Mucosa of descending colon (tissue), 3 donors: ENCODE measurements around the gene PPP2R2D. TPM values are rescaled to one million over a fixed set of nuclear protein-coding genes. Genes with fewer than 3 reads are reported as not detected.
A peak's percentile ranks its signal among the peaks of the same experiment; 100 is the strongest.

Source experiments
- ATAC-seq: fragments of 200-7000 bp; cut with Tn5 transposase; one replicate; pipeline ENCODE4 v1.9.1; 2020; ENCODE audit warnings: mild to moderate bottlenecking, moderate library complexity
- DNase-seq, 3 donors: peaks; one replicate each; pipeline ENCODE4 v3.0.0-alpha.2; 2020
- H3K36me3 ChIP-seq: fragments of 200-600 bp; one replicate; pipeline ENCODE4 v1.8.0; 2021; ENCODE audit warnings: low read depth, mild to moderate bottlenecking
- H3K4me1 ChIP-seq: fragments of 200-600 bp; one replicate; pipeline ENCODE4 v1.8.0; 2021; ENCODE audit warnings: low read depth, mild to moderate bottlenecking
- H3K4me3 ChIP-seq: fragments of 200-600 bp; one replicate; pipeline ENCODE4 v1.8.0; 2021; ENCODE audit warnings: mild to moderate bottlenecking
- H3K9me3 ChIP-seq: fragments of 200-600 bp; one replicate; pipeline ENCODE4 v1.8.0; 2021; ENCODE audit warnings: mild to moderate bottlenecking
- CTCF ChIP-seq: fragments of 200-600 bp; IDR thresholded peaks from one replicate; pipeline ENCODE4 v1.8.0; 2022; ENCODE audit warnings: antibody characterized with exemption, mild to moderate bottlenecking
- intact Hi-C, 2 donors: fragments of 100-400 bp; cut with DNase I in 1 of 2; cut with micrococcal nuclease in 1 of 2; formaldehyde crosslinking; loops; one replicate each; pipeline versions ENCODE4 v1.11.0 to v1.11.1; 2022; cut with DNase I, micrococcal nuclease
- total RNA-seq, 3 donors: library from RNA; stranded (reverse); fragmentation: NEBNext Ultra II Directional in 2 of 3; extraction: Animal tissue kit (Norgen Biotek cat#: 25700) in 2 of 3; gene quantifications; one replicate each; pipeline versions ENCODE4 v1.2.1 to v1.2.4, GENCODE V29; 2021 to 2023
- donor health status: DM: no; HTN: no; CAD: no; lungs with moderate emphysema.
- donor health status: DM: no; HTN: no; CAD: no.
- donor health status: DM: no; HTN: yes; CAD: no.

Gene PPP2R2D
- total RNA-seq, 3 donors from 2014 or later, result 27.8 to 34.4 (median 33.9) TPM

DNA sequence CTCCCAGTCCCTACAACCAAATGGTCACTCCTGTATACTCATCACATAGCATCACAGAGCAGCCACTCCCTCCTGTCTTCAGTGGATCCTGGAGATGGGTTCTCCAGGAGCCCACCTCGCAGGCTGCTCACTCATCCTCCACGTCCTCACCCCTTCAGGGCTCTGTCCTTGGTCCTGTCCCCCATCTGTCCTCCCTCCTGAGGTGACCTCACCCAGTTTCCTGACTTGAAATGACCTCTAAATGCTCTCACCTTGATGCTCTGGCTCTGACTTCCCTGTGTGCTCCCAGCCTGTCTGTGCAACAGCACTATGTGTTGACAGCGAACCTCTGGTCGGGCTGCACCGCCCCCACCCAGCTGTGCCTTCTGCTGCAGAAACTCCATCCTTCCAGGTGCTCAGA is 2.1 kb upstream of the PPP2R2D start:
- Histone ChIP-seq H3K9me3 (no peaks in the 10 kb centered on the region), H3K4me1 (peaks cover 23% of the 10 kb centered on the region), H3K36me3 (no peaks in the 10 kb centered on the region), H3K4me3 (no peak overlapping the region)
- TF ChIP-seq CTCF, result no peak
- DNase-seq, result no peak
- intact Hi-C loops, result no loop called here
- ATAC-seq, result no peak

GRCh38 chr10:131899116-131899690 is 1.6 kb upstream of the PPP2R2D start:
- no peaks in the 10 kb centered on the region for H3K9me3 ChIP-seq
- DNase-seq (no peak), ATAC-seq (no peak)
- TF ChIP-seq CTCF, result no peak
- no peak overlapping the region for H3K4me3 ChIP-seq
- no peaks in the 10 kb centered on the region for H3K36me3 ChIP-seq
- H3K4me1 ChIP-seq, result peaks cover 25% of the 10 kb centered on the region
- intact Hi-C loops, result no loop called here

DNA sequence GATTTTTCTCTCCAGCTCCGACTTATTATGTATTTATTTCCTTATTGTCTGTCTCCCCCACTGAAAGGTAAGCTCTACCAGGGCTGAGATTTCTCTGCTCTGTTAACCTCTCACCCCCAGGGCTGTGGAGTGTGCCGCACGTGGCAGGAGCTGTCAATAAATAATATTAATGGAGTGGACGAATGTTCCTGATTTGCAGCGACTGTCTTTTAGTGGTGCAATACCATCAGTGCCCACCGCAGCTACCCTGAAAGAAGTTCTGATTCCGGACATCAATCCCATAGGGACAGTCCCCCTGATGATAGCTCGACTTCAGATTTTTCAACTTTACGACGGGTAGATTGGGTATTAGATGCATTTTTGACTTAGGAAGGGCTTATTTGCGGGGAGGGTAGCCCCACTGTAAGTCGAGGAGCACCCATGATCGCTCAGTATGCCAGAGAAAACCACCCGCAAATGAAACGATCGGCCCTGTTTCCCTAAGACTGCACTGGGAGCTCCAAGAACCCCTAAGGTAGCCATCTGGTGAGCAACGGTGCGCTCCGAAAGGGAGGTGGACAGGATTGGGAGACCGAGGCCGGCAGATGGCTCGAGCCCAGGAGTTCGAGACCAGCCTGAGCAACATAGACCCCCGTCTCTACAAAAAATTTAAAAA is 986 bp upstream of the PPP2R2D start:
- TF ChIP-seq CTCF, result no peak
- DNase-seq (no peak), ATAC-seq (no peak)
- H3K36me3 ChIP-seq, result no peaks in the 10 kb centered on the region
- no peaks in the 10 kb centered on the region for H3K9me3 ChIP-seq
- peaks cover 25% of the 10 kb centered on the region for H3K4me1 ChIP-seq
- intact Hi-C loops, result no loop called here
- peak overlapping the region; percentile 90 for H3K4me3 ChIP-seq

GRCh38 chr10:131901181-131901829 is 497 bp downstream of the PPP2R2D start:
- DNase-seq, result peak; percentile 63 to 83 (median 79)
- intact Hi-C loops, result no loop called here
- Histone ChIP-seq H3K4me3 (peak overlapping the region; percentile 90), H3K9me3 (no peaks in the 10 kb centered on the region), H3K4me1 (peaks cover 25% of the 10 kb centered on the region), H3K36me3 (no peaks in the 10 kb centered on the region)
- ATAC-seq, result peak; percentile 56
- TF ChIP-seq CTCF, result no peak

GRCh38 chr10:131902211-131902610 is 1.4 kb downstream of the PPP2R2D start:
- Histone ChIP-seq H3K4me1 (peaks cover 25% of the 10 kb centered on the region), H3K9me3 (no peaks in the 10 kb centered on the region), H3K4me3 (no peak overlapping the region), H3K36me3 (no peaks in the 10 kb centered on the region)
- TF ChIP-seq CTCF, result no peak
- no peak for DNase-seq
- no peak for ATAC-seq
- intact Hi-C loops, result no loop called here
